Esophagus muscularis mucosa (tissue), 4 donors: ENCODE results near the gene MEOX2.

ENCODE experiments used
- EP300 ChIP-seq: sonication (generic); formaldehyde crosslinking; IDR thresholded peaks from one replicate; pipeline ENCODE4 v1.6.1; 2017; ENCODE audit warnings: antibody characterized with exemption
- POLR2A ChIP-seq: fragments of 450-650 bp; IDR thresholded peaks from one replicate; pipeline ENCODE4 v1.6.1; 2017; ENCODE audit warnings: antibody characterized with exemption, moderate library complexity, mild to moderate bottlenecking, low read depth
- POLR2AphosphoS5 ChIP-seq, 2 donors: sonication (generic); formaldehyde crosslinking; IDR thresholded peaks; one replicate each; pipeline ENCODE4 v1.6.1; 2017; ENCODE audit warnings: antibody characterized with exemption in 2 of 2
- TF ChIP-seq, protein P1 (sequence below), 3 experiments: fragments of 200-600 bp in 2 of 3; fragments of 450-650 bp in 1 of 3; sonication (generic) in 2 of 3; IDR thresholded peaks; one replicate each; pipeline ENCODE4 v1.5.1; 2017 to 2019; ENCODE audit warnings: antibody characterized with exemption in 3 of 3, mild to moderate bottlenecking in 2 of 3, moderate library complexity in 1 of 3

DNA sequence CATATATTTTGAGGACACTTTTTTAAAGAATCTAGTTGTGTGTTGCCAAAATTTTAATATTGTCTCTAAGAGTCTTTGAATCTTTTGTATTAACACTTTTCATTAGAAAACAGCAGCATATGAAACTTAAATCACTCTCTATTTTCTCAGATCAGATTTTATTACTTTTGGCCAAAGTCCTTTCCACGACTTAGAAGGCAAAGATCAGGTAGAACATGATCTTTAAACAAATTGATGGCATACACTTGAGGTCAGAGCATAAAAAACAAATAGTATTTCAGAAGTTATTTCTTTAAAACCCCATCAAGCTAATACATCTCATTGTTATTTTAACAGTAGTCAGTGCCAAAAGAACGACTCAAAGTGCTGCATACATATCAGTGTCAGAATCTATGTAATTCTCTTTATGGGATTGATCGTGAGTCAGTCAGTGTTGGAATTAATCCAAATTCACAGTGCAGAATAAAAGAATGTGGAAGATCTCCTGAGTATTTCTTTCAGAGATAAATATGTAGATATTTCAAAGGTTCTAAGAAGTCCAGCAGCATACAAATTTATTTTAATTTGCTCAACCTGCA, 115.1 kb downstream of the MEOX2 start:
- TF ChIP-seq POLR2A (no peak), POLR2AphosphoS5 (IDR thresholded peaks at IDR 0.05) (no peak), EP300 (no peak)
- TF ChIP-seq, protein P1, sequence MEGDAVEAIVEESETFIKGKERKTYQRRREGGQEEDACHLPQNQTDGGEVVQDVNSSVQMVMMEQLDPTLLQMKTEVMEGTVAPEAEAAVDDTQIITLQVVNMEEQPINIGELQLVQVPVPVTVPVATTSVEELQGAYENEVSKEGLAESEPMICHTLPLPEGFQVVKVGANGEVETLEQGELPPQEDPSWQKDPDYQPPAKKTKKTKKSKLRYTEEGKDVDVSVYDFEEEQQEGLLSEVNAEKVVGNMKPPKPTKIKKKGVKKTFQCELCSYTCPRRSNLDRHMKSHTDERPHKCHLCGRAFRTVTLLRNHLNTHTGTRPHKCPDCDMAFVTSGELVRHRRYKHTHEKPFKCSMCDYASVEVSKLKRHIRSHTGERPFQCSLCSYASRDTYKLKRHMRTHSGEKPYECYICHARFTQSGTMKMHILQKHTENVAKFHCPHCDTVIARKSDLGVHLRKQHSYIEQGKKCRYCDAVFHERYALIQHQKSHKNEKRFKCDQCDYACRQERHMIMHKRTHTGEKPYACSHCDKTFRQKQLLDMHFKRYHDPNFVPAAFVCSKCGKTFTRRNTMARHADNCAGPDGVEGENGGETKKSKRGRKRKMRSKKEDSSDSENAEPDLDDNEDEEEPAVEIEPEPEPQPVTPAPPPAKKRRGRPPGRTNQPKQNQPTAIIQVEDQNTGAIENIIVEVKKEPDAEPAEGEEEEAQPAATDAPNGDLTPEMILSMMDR (IDR thresholded peaks at IDR 0.05), result no peak
